Erythroblast (primary cell): ENCODE data around the gene SELENOP.
A peak's percentile ranks its signal among the peaks of the same experiment; 100 is the strongest.

Experiments used
- DNase-seq, 2 experiments: peaks; one replicate each; lab custom pipeline; 2025; lab: John Stamatoyannopoulos, UW
- GATA1 ChIP-seq: IDR thresholded peaks from 2 replicates; pipeline ENCODE4 v1.6.1; 2011; ENCODE audit warnings: low read depth, mild to moderate bottlenecking, control low read depth, low read length, moderate library complexity
- POLR2A ChIP-seq: IDR thresholded peaks from 2 replicates; pipeline ENCODE4 v1.6.1; 2011; ENCODE audit warnings: mild to moderate bottlenecking, low read length

Gene SELENOP

DNA sequence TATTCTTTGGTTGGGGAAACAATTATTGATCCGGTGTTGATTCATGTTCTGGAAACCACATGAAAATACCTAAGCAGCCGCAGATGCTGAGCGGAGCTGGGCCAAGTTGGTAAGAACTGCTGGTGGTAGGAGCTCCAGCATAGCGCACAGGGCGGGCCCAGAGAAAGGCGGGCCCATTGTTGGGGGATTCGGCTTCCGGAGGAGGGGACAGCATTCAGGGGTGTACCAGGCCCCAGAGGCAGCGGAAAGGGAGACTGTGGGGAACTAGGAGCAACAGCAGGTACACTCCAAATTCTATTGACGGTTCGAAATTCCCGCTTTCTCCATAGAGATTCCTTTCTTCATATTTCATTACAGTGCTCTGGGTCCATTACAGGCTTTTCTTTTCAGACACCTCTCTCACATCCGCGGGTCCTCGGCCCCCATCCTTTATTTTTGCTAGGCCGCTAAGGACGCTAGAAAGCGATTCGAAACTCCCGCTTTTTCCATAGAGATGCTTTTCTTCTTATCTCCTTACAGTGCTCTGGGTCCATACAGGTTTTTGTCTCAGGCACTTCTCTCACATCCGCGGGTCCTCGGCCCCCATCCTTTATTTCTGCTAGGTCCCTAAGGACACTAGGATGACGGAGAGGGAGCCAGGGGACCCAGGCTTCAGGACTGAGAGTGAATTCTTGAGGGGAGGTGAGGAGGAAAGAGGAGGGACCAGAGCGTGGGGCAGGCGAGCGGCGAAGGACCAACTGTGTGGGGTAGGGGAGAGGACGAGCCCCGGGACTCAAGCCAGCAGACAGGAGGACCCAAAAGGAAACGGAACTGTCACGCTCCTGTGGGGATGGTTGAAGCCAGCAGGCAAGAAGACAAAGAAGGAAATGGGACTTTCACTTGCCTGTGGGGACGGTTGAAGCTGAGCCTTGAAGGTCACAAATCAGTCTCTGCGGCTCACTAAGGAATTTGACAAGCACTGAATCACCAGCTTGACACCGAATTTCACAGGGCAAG is 54.8 kb downstream of the SELENOP start, which contains the start of gene CCDC152:
Gene CCDC152 (plus strand): TSS at position 213 of the 996 bp plus-strand sequence. CDS start 2,304 bp downstream, outside the sequence.
- TF ChIP-seq GATA1: no peak
- TF ChIP-seq POLR2A: peak; percentile 15
- DNase-seq: peak; percentile 17 to 23

DNA sequence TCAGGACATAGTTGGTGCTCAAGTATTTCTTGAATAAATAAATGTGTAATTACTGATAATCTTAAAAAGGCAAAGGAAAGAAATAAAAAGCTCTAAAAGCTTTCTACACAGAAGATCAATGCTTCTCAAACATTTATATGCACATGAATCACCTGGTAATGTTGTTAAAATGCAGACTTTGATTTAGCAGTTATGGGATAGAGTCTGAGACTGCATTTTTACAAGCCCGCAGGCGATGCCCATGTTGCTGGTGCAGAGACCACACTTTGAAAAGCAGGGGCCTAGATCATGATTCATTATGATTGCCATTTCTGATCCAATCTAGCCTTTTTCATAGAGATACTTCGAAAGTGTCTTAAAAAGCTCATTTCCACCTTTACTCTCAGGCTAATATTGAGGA is 58.6 kb downstream of the SELENOP start:
- TF ChIP-seq POLR2A (no peak), GATA1 (no peak)
- DNase-seq: no peak

DNA sequence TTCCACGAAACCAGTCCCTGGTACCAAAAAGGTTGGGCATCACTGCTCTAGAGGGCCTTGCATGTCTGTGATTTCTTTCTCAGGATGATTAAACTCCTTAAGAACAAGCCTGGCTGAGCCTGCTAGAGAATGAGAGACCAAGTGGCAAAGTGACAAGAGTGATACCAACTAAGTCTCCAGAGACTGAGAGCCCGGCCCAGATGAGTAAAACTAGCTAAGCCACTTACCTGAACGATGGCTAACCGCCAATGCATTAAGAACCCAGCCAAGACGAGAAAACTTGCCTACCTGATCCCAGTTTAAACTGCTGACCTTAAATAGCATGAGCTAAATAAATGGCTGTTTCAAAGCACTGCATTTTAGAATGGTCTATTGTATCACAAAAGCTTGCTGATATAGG is 60.6 kb downstream of the SELENOP start:
- DNase-seq: no peak
- TF ChIP-seq POLR2A: no peak
- no peak for TF ChIP-seq GATA1

DNA sequence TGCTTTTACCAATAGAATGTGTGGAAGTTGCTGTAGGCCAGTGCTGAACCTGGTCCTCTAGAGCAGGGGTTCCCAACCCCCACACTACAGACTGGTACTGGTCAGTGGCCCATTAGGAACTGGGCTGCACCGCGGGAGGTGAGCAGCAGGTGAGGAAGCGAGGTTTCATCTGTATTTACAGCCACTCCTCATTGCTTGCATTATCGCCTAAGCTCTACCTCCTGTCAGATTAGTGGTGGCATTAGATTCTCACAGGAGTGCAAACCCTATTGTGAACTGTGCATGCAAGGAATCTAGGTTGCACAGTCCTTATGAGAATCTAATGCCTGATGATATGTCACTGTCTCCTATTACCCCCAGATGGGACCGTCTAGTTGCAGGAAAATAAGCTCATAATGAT is 61.2 kb downstream of the SELENOP start:
- TF ChIP-seq GATA1: no peak
- TF ChIP-seq POLR2A: no peak

More for the DNA sequence above, 61.2 kb downstream of the SELENOP start:
- no peak for DNase-seq
